A204.1 (cell line): ENCODE results near the gene AQP4.

Experiments used
- FAIRE-seq: peaks from 2 replicates; lab custom pipeline; 2012; peaks lifted over from hg19 to GRCh38; lab: Jason Lieb, UNC

Gene AQP4

GRCh38 chr18:26839609-26840008, 25.9 kb downstream of the AQP4 start:
- FAIRE-seq, result no peak

DNA sequence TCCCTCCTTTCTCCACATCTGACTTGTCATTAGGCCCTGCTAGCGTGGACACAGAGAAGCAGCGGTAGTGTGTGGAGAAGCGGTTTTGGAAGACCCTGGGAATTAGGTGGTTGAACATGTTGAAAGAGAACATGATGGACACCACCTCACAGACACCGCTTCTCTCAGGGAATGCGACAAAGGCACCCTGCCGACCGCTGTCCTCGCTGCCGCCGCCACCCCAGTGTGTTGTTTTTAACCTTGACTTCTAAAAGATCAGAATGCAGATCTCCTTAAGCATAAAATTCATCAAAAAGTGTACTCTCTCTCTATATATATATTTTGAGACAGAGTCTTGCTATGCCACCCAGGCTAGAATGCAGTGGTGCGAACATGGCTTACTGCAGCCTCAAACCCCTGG, 33.2 kb downstream of the AQP4 start:
- FAIRE-seq, result no peak

DNA sequence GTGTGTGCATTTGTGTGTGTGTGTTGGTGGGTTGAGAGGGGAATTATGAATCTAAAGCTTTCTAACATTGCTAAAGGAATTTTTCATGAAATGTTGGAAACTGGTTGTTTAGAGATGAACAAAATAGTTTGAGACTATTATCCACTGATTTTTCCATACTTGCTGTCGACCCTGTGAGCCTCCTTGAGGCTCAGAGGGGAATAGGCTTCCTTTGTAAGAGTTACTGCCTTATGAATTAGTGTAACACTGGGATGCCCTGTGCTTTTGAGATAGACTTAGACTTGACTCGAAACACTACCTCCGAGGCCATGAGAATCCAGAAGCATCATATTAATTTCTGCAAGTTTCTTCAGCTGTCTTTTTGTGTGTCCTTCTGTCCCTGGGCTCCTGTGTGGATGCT, 37.9 kb downstream of the AQP4 start:
- no peak for FAIRE-seq

- no peak for FAIRE-seq
Measured at GRCh38 chr18:26826656-26827235, 38.8 kb downstream of the AQP4 start.

DNA sequence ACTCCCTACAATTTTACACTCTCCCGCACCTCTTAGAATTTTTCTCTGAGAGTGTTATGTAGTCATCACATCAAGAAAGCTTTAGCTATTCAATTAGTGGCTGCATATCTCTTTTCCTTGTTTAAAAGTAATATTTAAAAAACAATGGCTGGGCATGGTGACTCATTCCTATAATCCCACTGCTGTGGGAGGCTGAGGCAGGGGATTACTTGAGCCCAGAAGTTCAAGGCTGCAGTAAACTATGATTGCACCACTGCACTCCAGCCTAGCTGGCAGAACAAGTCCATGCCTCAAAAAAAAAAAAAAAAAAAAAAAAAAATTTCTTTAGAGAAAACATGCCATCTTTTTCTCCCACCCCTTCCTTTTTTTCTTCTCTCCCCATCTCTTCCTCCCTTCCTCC, 44.3 kb downstream of the AQP4 start:
- no peak for FAIRE-seq

DNA sequence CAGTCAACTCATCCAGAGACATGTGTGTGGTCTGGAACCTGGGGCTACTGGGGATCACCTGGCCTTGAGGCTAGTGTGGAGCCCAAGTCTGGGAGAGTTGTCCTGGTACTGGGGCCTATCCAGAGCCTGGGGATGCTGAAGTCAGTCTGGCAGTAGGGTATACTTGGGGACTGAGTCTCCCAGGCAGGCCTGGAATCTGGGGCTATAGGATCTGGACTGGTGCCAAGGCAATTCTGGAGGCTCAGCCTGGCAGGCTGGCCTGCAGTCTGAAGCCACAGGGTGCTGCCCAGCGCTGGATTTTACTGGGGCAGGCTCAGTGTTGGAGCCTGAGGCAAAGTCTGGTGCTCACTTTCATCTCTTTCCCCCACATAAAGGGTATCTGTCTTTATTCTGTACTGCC, 46.5 kb downstream of the AQP4 start:
- no peak for FAIRE-seq

- no peak for FAIRE-seq
Measured at GRCh38 chr18:26818461-26818860, 47.0 kb downstream of the AQP4 start.

GRCh38 chr18:26813043-26813442, 52.5 kb downstream of the AQP4 start:
- FAIRE-seq, result no peak

- FAIRE-seq, result no peak
Measured at GRCh38 chr18:26812462-26812861, 53.0 kb downstream of the AQP4 start.

DNA sequence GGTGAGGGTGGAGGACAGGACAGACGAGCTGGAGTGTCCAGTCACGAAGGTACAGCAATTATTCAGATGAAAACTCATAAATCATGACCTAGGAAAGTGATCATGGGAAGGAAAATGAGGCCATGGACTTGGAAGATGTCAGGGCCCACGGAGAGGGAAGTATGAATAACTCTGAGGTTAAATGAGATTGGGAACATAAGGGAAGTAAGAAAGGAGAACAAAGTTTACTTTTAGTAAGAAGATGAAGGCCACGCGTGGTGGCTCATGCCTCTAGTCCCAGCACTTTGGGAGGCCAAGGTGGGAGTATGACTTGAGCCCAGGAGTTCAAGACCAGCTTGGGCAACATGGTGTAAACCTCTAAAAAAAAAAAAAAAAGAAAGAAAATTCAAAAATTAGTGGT, 56.2 kb downstream of the AQP4 start:
- FAIRE-seq, result no peak

DNA sequence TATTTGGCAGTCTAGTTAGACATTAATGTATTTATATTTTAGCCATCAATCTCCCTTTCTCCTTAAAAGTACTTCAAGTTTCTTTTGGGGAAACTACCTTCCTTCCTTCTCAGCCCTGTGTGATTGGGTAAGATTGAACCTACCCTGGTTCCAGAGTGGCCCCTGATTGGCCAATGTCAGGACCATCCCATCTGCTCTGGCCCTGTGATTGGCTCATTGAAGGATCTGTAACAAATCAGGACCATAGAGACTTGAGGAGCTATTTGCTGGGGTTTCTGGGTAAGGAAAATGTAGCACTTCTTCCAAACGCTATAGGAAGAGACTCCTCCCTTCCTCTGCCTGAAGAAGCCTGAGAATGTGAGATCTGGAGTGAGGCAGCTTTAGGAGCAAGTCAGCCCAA, 59.3 kb downstream of the AQP4 start:
- FAIRE-seq, result no peak

- FAIRE-seq, result no peak
Measured at GRCh38 chr18:26804519-26804918, 61.0 kb downstream of the AQP4 start.

DNA sequence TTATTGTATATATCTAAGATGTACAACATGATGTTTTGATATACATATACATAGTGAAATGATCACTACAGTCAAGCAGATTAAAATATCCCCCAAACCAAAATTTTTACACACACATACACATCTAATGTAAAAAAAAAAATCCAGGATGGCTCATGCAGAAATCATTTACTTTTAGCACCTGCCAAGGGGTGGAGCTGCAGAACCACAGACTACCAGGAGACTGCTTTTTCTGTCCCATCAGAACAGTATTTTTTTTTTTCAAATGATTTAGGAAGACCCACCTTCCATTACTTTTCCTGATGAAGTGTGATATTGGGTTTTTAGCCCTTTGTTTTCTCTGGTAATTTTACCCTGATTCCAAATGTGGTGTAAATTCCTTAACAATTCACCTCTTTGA, 61.9 kb downstream of the AQP4 start:
- no peak for FAIRE-seq

GRCh38 chr18:26802330-26803200, 62.9 kb downstream of the AQP4 start:
- FAIRE-seq, result no peak
